OCI-LY3 (cell line): Measurements from ENCODE around the gene INHBB.

Experiments
- H2AFZ ChIP-seq: fragments of 200-600, 300-600 bp; shearing (Covaris generic); 2 replicates; pipeline ENCODE4 v1.6.0; 2014; ENCODE audit warnings: antibody characterized with exemption, low read depth, low read length
- H3K27ac ChIP-seq: fragments of 200-600, 300-600 bp; sonication (generic); 2 replicates; pipeline ENCODE4 v1.5.1; 2014; ENCODE audit warnings: mild to moderate bottlenecking, low read length, moderate library complexity, mixed read lengths
- H3K27me3 ChIP-seq: fragments of 200-600, 300-600 bp; sonication (generic); 2 replicates; pipeline ENCODE4 v1.6.1; 2014; ENCODE audit warnings: low read depth, low read length, mixed read lengths
- H3K36me3 ChIP-seq: fragments of 200-600, 300-600 bp; sonication (generic); replicated peaks from 2 replicates; pipeline ENCODE3; 2014; ENCODE audit warnings: low read depth, low read length, mixed read lengths
- H3K4me1 ChIP-seq: fragments of 300-600, 200-600 bp; sonication (generic); 2 replicates; pipeline ENCODE4 v1.6.1; 2014; ENCODE audit warnings: low read length, mixed read lengths
- H3K4me2 ChIP-seq: fragments of 200-600, 300-600 bp; sonication (generic); 2 replicates; pipeline ENCODE4 v1.6.1; 2014; ENCODE audit warnings: low read length, mixed read lengths
- H3K4me3 ChIP-seq: fragments of 300-600, 200-600 bp; sonication (generic); 2 replicates; pipeline ENCODE4 v1.5.1; 2014; ENCODE audit warnings: antibody characterized with exemption, mild to moderate bottlenecking, low read length, moderate library complexity
- H3K79me2 ChIP-seq: fragments of 300-600, 200-600 bp; shearing (Covaris generic); 2 replicates; pipeline ENCODE4 v1.6.1; 2014; ENCODE audit warnings: mild to moderate bottlenecking, low read length, mixed read lengths
- H3K9ac ChIP-seq: fragments of 300-600, 200-600 bp; shearing (Covaris generic); 2 replicates; pipeline ENCODE4 v1.6.0; 2014; ENCODE audit warnings: mild to moderate bottlenecking, low read length, moderate library complexity
- H3K9me3 ChIP-seq: fragments of 200-600, 300-600 bp; shearing (Covaris generic); 2 replicates; pipeline ENCODE4 v1.6.1; 2014; ENCODE audit warnings: low read length, mixed read lengths; ENCODE audit not compliant: insufficient read depth
- H4K20me1 ChIP-seq: fragments of 200-600, 300-600 bp; sonication (generic); 2 replicates; pipeline ENCODE4 v1.6.1; 2016; ENCODE audit warnings: low read length, mixed read lengths; ENCODE audit not compliant: insufficient read depth
- CTCF ChIP-seq: fragments of 200-600, 300-600 bp; sonication (generic); IDR thresholded peaks from 2 replicates; pipeline ENCODE4 v1.5.1; 2014; ENCODE audit warnings: antibody characterized with exemption, low read length, low read depth
- EZH2phosphoT487 ChIP-seq: fragments of 200-600 bp; shearing (Covaris generic); IDR thresholded peaks from 2 replicates; pipeline ENCODE4 v1.6.1; 2018; ENCODE audit warnings: antibody characterized with exemption, mixed run types, low read depth

Gene INHBB

GRCh38 chr2:120357768-120358167 is 11.8 kb downstream of the INHBB start:
- Histone ChIP-seq H4K20me1 (no peaks in the 10 kb centered on the region), H3K4me1 (no peaks in the 10 kb centered on the region), H3K4me2 (no peak overlapping the region), H3K9ac (no peak overlapping the region), H3K79me2 (no peaks in the 10 kb centered on the region), H3K4me3 (no peak overlapping the region), H3K27me3 (no peaks in the 10 kb centered on the region), H3K9me3 (no peaks in the 10 kb centered on the region), H3K27ac (no peak overlapping the region), H2AFZ (no peak overlapping the region), H3K36me3 (no peaks in the 10 kb centered on the region)
- TF ChIP-seq EZH2phosphoT487 (no peak), CTCF (no peak)

- TF ChIP-seq CTCF (no peak), EZH2phosphoT487 (no peak)
- Histone ChIP-seq H3K9ac (no peak overlapping the region), H3K79me2 (no peaks in the 10 kb centered on the region), H3K27ac (no peak overlapping the region), H3K9me3 (no peaks in the 10 kb centered on the region), H3K36me3 (no peaks in the 10 kb centered on the region), H3K4me2 (no peak overlapping the region), H3K4me1 (no peaks in the 10 kb centered on the region), H3K4me3 (no peak overlapping the region), H3K27me3 (no peaks in the 10 kb centered on the region), H2AFZ (no peak overlapping the region), H4K20me1 (no peaks in the 10 kb centered on the region)
These were observed 13.0 kb downstream of the INHBB start for GRCh38 chr2:120358734-120359465.

- Histone ChIP-seq H4K20me1 (no peaks in the 10 kb centered on the region), H3K9me3 (no peaks in the 10 kb centered on the region), H3K9ac (no peak overlapping the region), H3K4me2 (no peak overlapping the region), H3K27me3 (no peaks in the 10 kb centered on the region), H2AFZ (no peak overlapping the region), H3K4me3 (no peak overlapping the region), H3K4me1 (no peaks in the 10 kb centered on the region), H3K79me2 (no peaks in the 10 kb centered on the region), H3K27ac (no peak overlapping the region), H3K36me3 (no peaks in the 10 kb centered on the region)
- no peak for TF ChIP-seq EZH2phosphoT487
- no peak for TF ChIP-seq CTCF
These were observed 14.4 kb downstream of the INHBB start for GRCh38 chr2:120360307-120360855.

GRCh38 chr2:120362926-120363325 is 17.0 kb downstream of the INHBB start:
- Histone ChIP-seq H3K36me3 (no peaks in the 10 kb centered on the region), H3K9me3 (no peaks in the 10 kb centered on the region), H3K27ac (no peak overlapping the region), H2AFZ (no peak overlapping the region), H3K9ac (no peak overlapping the region), H3K27me3 (no peaks in the 10 kb centered on the region), H3K4me2 (no peak overlapping the region), H3K79me2 (no peaks in the 10 kb centered on the region), H4K20me1 (no peaks in the 10 kb centered on the region), H3K4me3 (no peak overlapping the region), H3K4me1 (no peaks in the 10 kb centered on the region)
- TF ChIP-seq CTCF: no peak
- no peak for TF ChIP-seq EZH2phosphoT487
